Spleen (tissue), 11 donors: ENCODE results near the gene RAMP3. TPM values are rescaled to one million over a fixed set of nuclear protein-coding genes. Genes with fewer than 3 reads are reported as not detected.

Experiments
- DNase-seq: peaks from one replicate; pipeline ENCODE4 v3.0.0-alpha.2; 2020
- H3K27ac ChIP-seq, 8 donors: fragments of 200-600 bp; sonication (generic) in 7 of 8; 1 replicate in 4 of 8; 2 replicates in 4 of 8; pipeline versions ENCODE4 v1.5.0 to v1.8.0; 2016 to 2021; ENCODE audit warnings: inconsistent platforms in 4 of 8, mild to moderate bottlenecking in 4 of 8, moderate library complexity in 1 of 8
- H3K27me3 ChIP-seq, 7 donors: fragments of 200-600 bp; sonication (generic) in 6 of 7; replicated peaks in 1 of 7; 1 replicate in 4 of 7; 2 replicates in 3 of 7; pipeline versions ENCODE4 v1.5.0 to v1.8.0; 2016 to 2021; ENCODE audit warnings: inconsistent platforms in 3 of 7, mild to moderate bottlenecking in 1 of 7
- H3K36me3 ChIP-seq, 6 donors: fragments of 200-600 bp; sonication (generic) in 5 of 6; 1 replicate in 4 of 6; 2 replicates in 2 of 6; pipeline versions ENCODE4 v1.5.0 to v1.8.0; 2016 to 2021; ENCODE audit warnings: inconsistent platforms in 2 of 6
- H3K4me1 ChIP-seq, 6 donors: fragments of 200-600 bp; sonication (generic) in 5 of 6; 1 replicate in 3 of 6; 2 replicates in 3 of 6; pipeline versions ENCODE4 v1.5.0 to v1.8.0; 2016 to 2021; ENCODE audit warnings: inconsistent platforms in 3 of 6
- H3K4me3 ChIP-seq, 8 donors: fragments of 200-600 bp; sonication (generic) in 7 of 8; 1 replicate in 4 of 8; 2 replicates in 4 of 8; pipeline versions ENCODE4 v1.5.0 to v1.8.0; 2016 to 2021; ENCODE audit warnings: inconsistent platforms in 4 of 8, mild to moderate bottlenecking in 4 of 8, moderate library complexity in 2 of 8
- H3K9me3 ChIP-seq, 8 donors: fragments of 200-600 bp; sonication (generic) in 7 of 8; 1 replicate in 4 of 8; 2 replicates in 4 of 8; pipeline versions ENCODE4 v1.5.0 to v1.8.0; 2016 to 2021; ENCODE audit warnings: inconsistent platforms in 4 of 8
- POLR2A ChIP-seq, 3 donors: fragments of 450-650 bp; IDR thresholded peaks; one replicate each; pipeline ENCODE4 v1.5.1; 2017; ENCODE audit warnings: antibody characterized with exemption in 3 of 3, mild to moderate bottlenecking in 1 of 3
- POLR2AphosphoS5 ChIP-seq, 3 donors: sonication (generic); formaldehyde crosslinking; IDR thresholded peaks; one replicate each; pipeline ENCODE4 v1.5.1; 2017; ENCODE audit warnings: antibody characterized with exemption in 3 of 3
- WGBS, 5 donors: extraction: QIAGEN DNeasy Blood & Tissue Kit in 3 of 5; methylation state at CpG; one replicate each; pipeline versions ENCODE4 v1.1.5 to v1.1.7; 2013 to 2018; 5-methylcytosine and 5-hydroxymethylcytosine counted together
- intact Hi-C: fragments of 100-400 bp; cut with DNase I; formaldehyde crosslinking; loops from one replicate; pipeline ENCODE4 v1.15.0; 2023; ENCODE audit warnings: low total_unique reads
- polyA plus RNA-seq, 3 donors: library from polyadenylated mRNA; stranded (reverse); fragments of 200-250 nt; gene quantifications; one replicate each; pipeline ENCODE4 v1.2.1, GENCODE V29; 2013
- total RNA-seq, 7 donors: library from RNA; depleted of rRNA in 3 of 7; stranded (reverse); fragments of >200 nt in 3 of 7; fragmentation: NEBNext Ultra II Directional in 4 of 7; extraction: Animal tissue kit (Norgen Biotek cat#: 25700) in 4 of 7; gene quantifications; one replicate each; pipeline versions ENCODE4 v1.1.0 to v1.2.1, GENCODE V29; 2016 to 2021
- TF ChIP-seq, protein P1 (sequence below), 11 experiments: fragments of 200-600 bp in 7 of 11; fragments of 450-650 bp in 4 of 11; sonication (generic) in 4 of 11; IDR thresholded peaks in 8 of 11; conservative IDR thresholded peaks in 3 of 11; 1 replicate in 7 of 11; 2 replicates in 4 of 11; pipeline versions ENCODE4 v1.4.0 to v1.8.0; 2016 to 2021; ENCODE audit warnings: antibody characterized with exemption in 11 of 11, inconsistent platforms in 4 of 11, mild to moderate bottlenecking in 1 of 11
- donor health status: healthy with polysubstance abuse.
- donor health status: DM: no; HTN: no; CAD: no; lungs with moderate emphysema.
- donor health status: DM: no; HTN: no; CAD: no.
- donor health status: Bipolar disorder and iron deficiency.
- donor health status: healthy.
- donor health status: DM: no; HTN: no; CAD: no.
- donor health status: DM: yes; HTN: yes; CAD: no.

The RAMP3 gene
- total and polyA plus RNA-seq, 10 donors, result 6.3 to 27.8 (median 13.6) TPM

DNA sequence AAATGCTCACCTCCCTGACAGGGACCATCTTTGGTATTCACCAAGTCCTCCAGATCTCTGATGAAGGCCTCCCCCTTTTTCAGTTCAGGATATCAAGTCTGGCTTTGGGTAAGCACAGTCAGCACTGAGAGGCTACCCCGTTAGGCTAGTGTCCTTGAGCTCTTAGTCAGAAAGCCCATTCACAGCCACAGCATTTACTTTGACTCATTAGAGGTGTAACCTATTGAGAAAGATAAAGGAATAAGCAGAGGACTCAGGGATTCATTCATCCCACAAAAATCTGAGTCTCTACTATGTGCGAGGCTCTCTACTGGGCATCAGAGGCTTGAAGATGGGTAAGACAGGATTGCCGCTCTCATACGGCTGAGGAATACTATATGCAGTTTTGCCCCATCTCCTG lies 14.0 kb upstream of the RAMP3 start:
- WGBS, 5 donors, result 86 to 91% (median 87%) methylated on average over 4 of the region's 4 CpGs
- Histone ChIP-seq H3K27ac (no peak overlapping the region), H3K4me3 (no peak overlapping the region), H3K9me3 (no peaks in the 10 kb centered on the region), H3K27me3 (peaks cover 0 to 33% (median 0%) of the 10 kb centered on the region in 7 donors), H3K36me3 (no peaks in the 10 kb centered on the region), H3K4me1 (no peaks in the 10 kb centered on the region)
- TF ChIP-seq POLR2AphosphoS5 (IDR thresholded peaks at IDR 0.05), result no peak
- TF ChIP-seq, protein P1, sequence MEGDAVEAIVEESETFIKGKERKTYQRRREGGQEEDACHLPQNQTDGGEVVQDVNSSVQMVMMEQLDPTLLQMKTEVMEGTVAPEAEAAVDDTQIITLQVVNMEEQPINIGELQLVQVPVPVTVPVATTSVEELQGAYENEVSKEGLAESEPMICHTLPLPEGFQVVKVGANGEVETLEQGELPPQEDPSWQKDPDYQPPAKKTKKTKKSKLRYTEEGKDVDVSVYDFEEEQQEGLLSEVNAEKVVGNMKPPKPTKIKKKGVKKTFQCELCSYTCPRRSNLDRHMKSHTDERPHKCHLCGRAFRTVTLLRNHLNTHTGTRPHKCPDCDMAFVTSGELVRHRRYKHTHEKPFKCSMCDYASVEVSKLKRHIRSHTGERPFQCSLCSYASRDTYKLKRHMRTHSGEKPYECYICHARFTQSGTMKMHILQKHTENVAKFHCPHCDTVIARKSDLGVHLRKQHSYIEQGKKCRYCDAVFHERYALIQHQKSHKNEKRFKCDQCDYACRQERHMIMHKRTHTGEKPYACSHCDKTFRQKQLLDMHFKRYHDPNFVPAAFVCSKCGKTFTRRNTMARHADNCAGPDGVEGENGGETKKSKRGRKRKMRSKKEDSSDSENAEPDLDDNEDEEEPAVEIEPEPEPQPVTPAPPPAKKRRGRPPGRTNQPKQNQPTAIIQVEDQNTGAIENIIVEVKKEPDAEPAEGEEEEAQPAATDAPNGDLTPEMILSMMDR (IDR thresholded peaks at IDR 0.05 in 8 of 11, conservative IDR thresholded peaks at IDR 0.05 in 3 of 11), result no peak
- no peak for TF ChIP-seq POLR2A (IDR thresholded peaks at IDR 0.05)
- intact Hi-C loops, result no loop called here
- peak; percentile 1 for DNase-seq

DNA sequence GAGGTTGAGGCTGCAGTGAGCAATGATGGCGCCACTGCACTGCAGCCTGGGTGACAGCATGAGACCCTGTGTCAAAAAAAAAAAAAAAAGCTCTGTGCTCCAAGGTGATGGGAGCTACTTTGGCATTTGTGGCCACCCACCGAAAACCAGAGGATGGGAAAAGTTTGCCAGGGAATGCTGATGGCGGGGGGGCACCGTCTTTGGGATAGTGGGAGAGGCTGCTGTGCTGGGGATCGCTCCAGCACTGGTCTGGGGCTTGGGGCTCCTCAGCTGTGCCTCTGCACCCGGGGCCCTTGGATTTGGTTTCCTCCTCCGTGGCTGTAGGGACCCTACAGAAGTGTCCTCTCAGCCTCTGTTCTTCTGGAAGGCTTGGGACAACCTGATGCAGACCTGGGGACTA lies 11.7 kb upstream of the RAMP3 start:
- Histone ChIP-seq H3K27me3 (peaks cover 0 to 36% (median 0%) of the 10 kb centered on the region in 7 donors), H3K36me3 (no peaks in the 10 kb centered on the region), H3K4me3 (no peak overlapping the region), H3K9me3 (no peaks in the 10 kb centered on the region), H3K4me1 (no peaks in the 10 kb centered on the region), H3K27ac (no peak overlapping the region)
- TF ChIP-seq, protein P1 (IDR thresholded peaks at IDR 0.05 in 8 of 11, conservative IDR thresholded peaks at IDR 0.05 in 3 of 11), result no peak
- TF ChIP-seq POLR2A (IDR thresholded peaks at IDR 0.05), result no peak
- TF ChIP-seq POLR2AphosphoS5 (IDR thresholded peaks at IDR 0.05), result no peak
- intact Hi-C loops, result no loop called here
- peak; percentile 56 for DNase-seq
- 78 to 92% (median 84%) methylated on average over 6 to 7 of the region's 7 CpGs for WGBS, 5 donors

DNA sequence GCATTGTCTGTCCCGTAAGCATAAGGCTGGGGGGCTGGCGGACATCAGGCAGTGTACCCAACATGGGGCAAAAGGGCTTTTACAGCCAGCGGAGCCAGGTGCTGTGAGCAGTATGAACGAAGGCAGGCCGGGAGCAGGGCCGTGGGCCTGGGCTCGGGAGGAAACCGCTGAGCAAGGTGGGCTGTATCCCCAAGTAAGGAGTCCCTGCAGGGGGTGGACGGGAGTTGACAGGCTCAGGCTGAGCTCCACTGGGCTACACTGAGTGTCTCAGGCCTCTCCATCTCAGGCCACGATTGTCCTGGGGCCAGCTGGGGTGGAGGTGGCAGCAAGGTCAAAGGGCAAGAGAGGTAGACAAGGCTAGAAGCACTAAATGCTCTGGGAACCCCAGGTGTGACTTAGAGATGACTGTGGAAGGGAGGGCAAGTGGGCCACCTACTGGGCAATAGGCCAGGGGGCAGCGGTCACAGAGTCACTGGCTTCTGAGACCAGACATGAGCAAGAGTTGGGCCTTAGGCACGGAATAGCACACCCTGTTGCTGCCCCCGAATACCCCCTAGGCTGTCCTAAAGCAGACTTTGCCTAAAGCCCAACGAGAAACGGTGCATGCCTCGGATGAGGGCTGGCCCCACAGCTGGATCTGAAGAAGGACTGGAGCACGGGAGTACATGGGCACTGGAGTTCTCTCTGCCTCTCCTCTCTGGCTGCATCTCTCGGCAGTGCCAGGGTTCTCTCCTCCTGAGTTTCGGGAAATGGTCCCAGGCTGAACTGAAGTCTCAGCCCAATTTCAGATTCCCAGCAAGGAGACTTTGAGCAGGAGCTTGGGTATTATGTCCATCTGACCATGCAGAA lies 10.8 kb upstream of the RAMP3 start:
- H3K27me3 ChIP-seq, result peaks cover 0 to 36% (median 0%) of the 10 kb centered on the region in 7 donors
- intact Hi-C loops, result no loop called here
- no peak overlapping the region for H3K4me3 ChIP-seq
- 79 to 87% (median 83%) methylated on average over 15 to 19 of the region's 19 CpGs for WGBS, 5 donors
- no peaks in the 10 kb centered on the region for H3K4me1 ChIP-seq
- peak; percentile 56 for DNase-seq
- H3K27ac ChIP-seq, result no peak overlapping the region
- TF ChIP-seq POLR2AphosphoS5 (IDR thresholded peaks at IDR 0.05) (no peak), POLR2A (IDR thresholded peaks at IDR 0.05) (no peak)
- TF ChIP-seq, protein P1 (IDR thresholded peaks at IDR 0.05 in 8 of 11, conservative IDR thresholded peaks at IDR 0.05 in 3 of 11), result no peak
- H3K36me3 ChIP-seq, result no peaks in the 10 kb centered on the region
- H3K9me3 ChIP-seq, result no peaks in the 10 kb centered on the region

DNA sequence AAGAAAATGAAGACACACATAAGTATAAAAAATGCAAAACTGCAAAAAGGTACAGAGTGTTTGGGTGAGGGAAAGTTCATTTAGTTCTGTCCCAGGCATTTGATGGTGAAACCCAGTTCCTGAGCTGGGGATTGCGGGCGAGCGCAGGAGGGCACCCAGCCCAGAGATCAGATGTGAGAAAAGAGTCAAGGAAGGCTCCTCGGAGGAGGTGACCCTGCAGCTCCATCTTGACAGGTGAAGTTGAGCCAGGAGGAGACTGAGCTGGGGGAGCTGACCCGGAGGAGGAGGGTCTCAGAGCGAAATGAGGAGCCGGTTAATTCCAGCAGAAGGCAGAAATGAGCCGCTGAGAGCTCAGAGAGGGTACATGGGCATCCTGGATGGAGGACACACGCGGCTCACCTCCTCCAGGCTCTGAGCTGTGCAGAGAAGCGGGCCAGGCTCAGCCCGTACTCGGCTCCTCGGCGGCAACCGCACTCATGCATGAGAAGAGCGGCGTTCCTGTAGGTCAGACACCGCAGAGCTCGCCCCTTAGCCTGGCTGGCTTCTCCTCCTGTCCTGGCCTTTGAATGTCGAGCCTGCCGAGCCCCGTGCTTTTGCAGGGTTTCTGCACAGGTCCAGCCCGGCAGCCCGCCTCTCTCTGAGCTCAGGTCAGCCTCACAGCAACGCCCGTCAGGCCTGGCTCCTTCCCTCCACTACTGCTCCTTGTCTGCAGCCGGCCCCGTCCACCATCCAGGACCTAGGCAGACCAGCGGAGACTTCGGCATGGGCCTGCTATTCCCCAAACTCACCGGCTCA lies 9.5 kb upstream of the RAMP3 start:
- intact Hi-C loops, result no loop called here
- peak; percentile 68 for DNase-seq
- H3K27ac ChIP-seq, result no peak overlapping the region
- H3K27me3 ChIP-seq, result peaks cover 0 to 36% (median 0%) of the 10 kb centered on the region in 7 donors
- TF ChIP-seq, protein P1 (IDR thresholded peaks at IDR 0.05 in 8 of 11, conservative IDR thresholded peaks at IDR 0.05 in 3 of 11), result no peak
- TF ChIP-seq POLR2AphosphoS5 (IDR thresholded peaks at IDR 0.05) (no peak), POLR2A (IDR thresholded peaks at IDR 0.05) (no peak)
- no peaks in the 10 kb centered on the region for H3K4me1 ChIP-seq
- H3K36me3 ChIP-seq, result no peaks in the 10 kb centered on the region
- H3K4me3 ChIP-seq, result no peak overlapping the region
- no peaks in the 10 kb centered on the region for H3K9me3 ChIP-seq
- WGBS, 5 donors, result 65 to 76% (median 72%) methylated on average over 19 to 32 of the region's 32 CpGs
